Sigmoid colon (tissue), 4 donors: Measurements from ENCODE around the gene GRXCR2.

Experiments used
- CTCF ChIP-seq, 4 experiments: fragments of 450-650 bp in 3 of 4; fragments of 200-600 bp in 1 of 4; IDR thresholded peaks; one replicate each; pipeline ENCODE4 v1.5.1; 2016 to 2019; ENCODE audit warnings: antibody characterized with exemption in 4 of 4, mild to moderate bottlenecking in 3 of 4, moderate library complexity in 2 of 4
- EP300 ChIP-seq, 4 donors: sonication (generic); formaldehyde crosslinking; IDR thresholded peaks; one replicate each; pipeline ENCODE4 v1.6.1; 2017; ENCODE audit warnings: antibody characterized with exemption in 4 of 4
- POLR2A ChIP-seq, 2 donors: fragments of 450-650 bp; IDR thresholded peaks; one replicate each; pipeline ENCODE4 v1.6.1; 2016; ENCODE audit warnings: antibody characterized with exemption in 2 of 2, mild to moderate bottlenecking in 2 of 2, moderate library complexity in 2 of 2
- POLR2AphosphoS5 ChIP-seq, 4 donors: sonication (generic); formaldehyde crosslinking; IDR thresholded peaks; one replicate each; pipeline ENCODE4 v1.6.1; 2017; ENCODE audit warnings: antibody characterized with exemption in 4 of 4

- TF ChIP-seq CTCF (IDR thresholded peaks at IDR 0.05) (no peak), POLR2A (IDR thresholded peaks at IDR 0.05) (no peak), EP300 (IDR thresholded peaks at IDR 0.05) (no peak), POLR2AphosphoS5 (IDR thresholded peaks at IDR 0.05) (no peak)
Observed at GRCh38 chr5:145889611-145890010, 16.8 kb upstream of the GRXCR2 start.
